ENCODE data around the gene NPHP1.

NPHP1 gene

DNA sequence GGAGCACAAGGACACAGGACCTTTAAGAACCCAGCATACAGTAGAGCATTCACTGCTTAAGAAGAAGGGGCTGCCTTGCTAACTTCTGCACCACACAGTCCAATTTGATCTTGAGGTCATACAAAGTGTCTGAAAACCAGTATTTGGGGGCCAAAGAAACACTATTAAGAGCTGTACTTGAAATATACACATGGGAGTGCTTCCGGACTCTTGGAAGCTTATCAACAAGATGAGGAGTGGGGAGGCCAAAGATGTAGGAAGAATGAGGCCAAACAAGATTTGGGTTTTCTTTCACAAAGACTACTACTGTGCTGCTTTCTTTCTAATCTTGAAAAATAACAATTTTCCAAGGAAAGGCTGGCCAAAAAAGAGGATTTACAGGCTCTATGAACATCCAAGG is 64.4 kb downstream of the NPHP1 start:
- no peaks in the 10 kb centered on the region for H3K27me3 ChIP-seq (ENCODE audit: insufficient read depth, low read length, poor library complexity, severe bottlenecking)
- H3K4me3 ChIP-seq (ENCODE audit: low read length, poor library complexity, severe bottlenecking) = no peak overlapping the region
- no peaks in the 10 kb centered on the region for H3K79me2 ChIP-seq (ENCODE audit: insufficient read depth, low read length)
- no peak for TF ChIP-seq EZH2phosphoT487 (IDR thresholded peaks at IDR 0.05; ENCODE audit: borderline replicate concordance)
- TF ChIP-seq CTCF (conservative IDR thresholded peaks at IDR 0.05; ENCODE audit: low read length) = no peak
- H3F3A ChIP-seq (ENCODE audit: low read depth) = no peaks in the 10 kb centered on the region
- H2AFZ ChIP-seq (ENCODE audit: low read length) = no peak overlapping the region
- H3K4me2 ChIP-seq (ENCODE audit: low read depth, low read length, poor library complexity, severe bottlenecking) = no peak overlapping the region
- H3K36me3 ChIP-seq (ENCODE audit: insufficient read depth, low read length) = no peaks in the 10 kb centered on the region
- H3K9me3 ChIP-seq (ENCODE audit: insufficient read depth, low read depth, low read length) = no peaks in the 10 kb centered on the region
- H3K9me2 ChIP-seq (replicated peaks; ENCODE audit: low read depth, low read length) = no peaks in the 10 kb centered on the region
- H4K20me1 ChIP-seq (ENCODE audit: insufficient read depth, low read length, poor library complexity, severe bottlenecking) = no peaks in the 10 kb centered on the region
- no peaks in the 10 kb centered on the region for H3K4me1 ChIP-seq (ENCODE audit: insufficient read depth, low read length, poor library complexity, severe bottlenecking)
- no peak overlapping the region for H3K9ac ChIP-seq (ENCODE audit: low read depth, low read length, poor library complexity, severe bottlenecking)

DNA sequence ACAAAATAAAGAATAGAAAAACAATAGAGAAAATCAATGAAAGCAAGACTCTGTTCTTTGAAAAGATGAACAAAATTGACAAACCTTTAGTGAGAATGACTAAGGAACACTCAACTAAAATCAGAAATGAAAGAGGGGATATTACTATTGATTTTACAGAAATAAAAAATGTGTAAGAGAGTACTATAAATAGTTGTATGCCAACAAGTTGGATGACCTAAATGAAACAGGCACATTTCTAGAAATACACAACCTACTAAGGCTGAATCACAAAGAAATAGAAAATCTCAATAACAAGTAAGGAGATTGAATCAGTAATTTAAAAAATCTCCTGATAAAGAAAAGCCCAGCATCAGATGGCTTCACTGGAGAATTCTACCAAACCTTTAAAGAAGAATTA is 70.8 kb downstream of the NPHP1 start:
- Histone ChIP-seq H3K4me1 (ENCODE audit: insufficient read depth, low read length, poor library complexity, severe bottlenecking) (no peaks in the 10 kb centered on the region), H3K9me3 (ENCODE audit: insufficient read depth, low read depth, low read length) (peaks cover 5% of the 10 kb centered on the region; the same call in 1 of the 2 replicates), H3K4me3 (ENCODE audit: low read length, poor library complexity, severe bottlenecking) (no peak overlapping the region), H3K4me2 (ENCODE audit: low read depth, low read length, poor library complexity, severe bottlenecking) (no peak overlapping the region), H4K20me1 (ENCODE audit: insufficient read depth, low read length, poor library complexity, severe bottlenecking) (no peaks in the 10 kb centered on the region), H3K36me3 (ENCODE audit: insufficient read depth, low read length) (no peaks in the 10 kb centered on the region), H3K27me3 (ENCODE audit: insufficient read depth, low read length, poor library complexity, severe bottlenecking) (no peaks in the 10 kb centered on the region), H3K9ac (ENCODE audit: low read depth, low read length, poor library complexity, severe bottlenecking) (no peak overlapping the region), H3F3A (ENCODE audit: low read depth) (no peaks in the 10 kb centered on the region), H3K79me2 (ENCODE audit: insufficient read depth, low read length) (no peaks in the 10 kb centered on the region), H3K9me2 (replicated peaks; ENCODE audit: low read depth, low read length) (no peaks in the 10 kb centered on the region), H2AFZ (ENCODE audit: low read length) (no peak overlapping the region)
- TF ChIP-seq EZH2phosphoT487 (IDR thresholded peaks at IDR 0.05; ENCODE audit: borderline replicate concordance) = no peak
- no peak for TF ChIP-seq CTCF (conservative IDR thresholded peaks at IDR 0.05; ENCODE audit: low read length)

- Histone ChIP-seq H3K9me2 (replicated peaks; ENCODE audit: low read depth, low read length) (no peaks in the 10 kb centered on the region), H2AFZ (ENCODE audit: low read length) (no peak overlapping the region), H3K9ac (ENCODE audit: low read depth, low read length, poor library complexity, severe bottlenecking) (no peak overlapping the region), H3F3A (ENCODE audit: low read depth) (no peaks in the 10 kb centered on the region), H3K4me3 (ENCODE audit: low read length, poor library complexity, severe bottlenecking) (no peak overlapping the region), H3K79me2 (ENCODE audit: insufficient read depth, low read length) (no peaks in the 10 kb centered on the region), H3K4me1 (ENCODE audit: insufficient read depth, low read length, poor library complexity, severe bottlenecking) (peaks cover 20% of the 10 kb centered on the region), H3K4me2 (ENCODE audit: low read depth, low read length, poor library complexity, severe bottlenecking) (no peak overlapping the region), H3K27me3 (ENCODE audit: insufficient read depth, low read length, poor library complexity, severe bottlenecking) (no peaks in the 10 kb centered on the region), H3K9me3 (ENCODE audit: insufficient read depth, low read depth, low read length) (peaks cover 5% of the 10 kb centered on the region; the same call in 1 of the 2 replicates), H4K20me1 (ENCODE audit: insufficient read depth, low read length, poor library complexity, severe bottlenecking) (no peaks in the 10 kb centered on the region), H3K36me3 (ENCODE audit: insufficient read depth, low read length) (no peaks in the 10 kb centered on the region)
- TF ChIP-seq CTCF (conservative IDR thresholded peaks at IDR 0.05; ENCODE audit: low read length) = no peak
Observed at GRCh38 chr2:110131166-110131565, 73.6 kb downstream of the NPHP1 start.
